IPS-NIHi7 (cell line): Measurements from ENCODE around the gene MRPS2.
"Not testable (repeated sequence)": the region's sequence is repeated elsewhere in the genome, so short reads cannot be mapped to it uniquely, and the experiment has no call there.

ENCODE experiments used
- DNase-seq: peaks from one replicate; pipeline ENCODE4 v3.0.0; 2012; ENCODE audit warnings: mixed read lengths; ENCODE audit errors: extremely low spot score

Gene MRPS2

GRCh38 chr9:135500525-135501260 lies at the start of gene MRPS2:
Gene MRPS2 (plus strand): TSS chr9:135500682. CDS start chr9:135500711, 29 bp downstream.
- peak; percentile 95 for DNase-seq

- no peak for DNase-seq
These were observed 49.5 kb upstream of the MRPS2 start for GRCh38 chr9:135450956-135451355.

GRCh38 chr9:135451909-135452308 lies 48.6 kb upstream of the MRPS2 start:
- not testable (repeated sequence) for DNase-seq

GRCh38 chr9:135454737-135455136 lies 45.7 kb upstream of the MRPS2 start:
- DNase-seq: no peak

- DNase-seq: no peak
These were observed 45.0 kb upstream of the MRPS2 start for GRCh38 chr9:135455401-135456030.

- no peak for DNase-seq
These were observed 43.9 kb upstream of the MRPS2 start for GRCh38 chr9:135456436-135457104.

GRCh38 chr9:135458478-135458877 lies 42.0 kb upstream of the MRPS2 start:
- not testable (repeated sequence) for DNase-seq

- no peak for DNase-seq
These were observed 38.5 kb upstream of the MRPS2 start for GRCh38 chr9:135461936-135462335.

GRCh38 chr9:135463140-135463539 lies 37.3 kb upstream of the MRPS2 start:
- peak; percentile 40 for DNase-seq

GRCh38 chr9:135464181-135464580 lies 36.3 kb upstream of the MRPS2 start:
- DNase-seq: no peak

GRCh38 chr9:135468854-135469521 lies 31.5 kb upstream of the MRPS2 start:
- DNase-seq: no peak

GRCh38 chr9:135471791-135472640 lies 28.5 kb upstream of the MRPS2 start:
- no peak for DNase-seq

- DNase-seq: no peak
These were observed 26.4 kb upstream of the MRPS2 start for GRCh38 chr9:135473972-135474543.

GRCh38 chr9:135474915-135475314 lies 25.6 kb upstream of the MRPS2 start:
- peak; percentile 80 for DNase-seq

GRCh38 chr9:135476561-135477355 lies 23.7 kb upstream of the MRPS2 start:
- no peak for DNase-seq

- DNase-seq: no peak
These were observed 22.3 kb upstream of the MRPS2 start for GRCh38 chr9:135478191-135478590.

GRCh38 chr9:135478829-135479468 lies 21.5 kb upstream of the MRPS2 start:
- DNase-seq: peak; percentile 41

GRCh38 chr9:135479469-135480052 lies 20.9 kb upstream of the MRPS2 start, which contains the start of gene PPP1R26:
Gene PPP1R26 (plus strand): TSS chr9:135479782. CDS start chr9:135484511, 4,729 bp downstream.
- DNase-seq: peak; percentile 44
